ENCODE data around the gene PPM1H.

DNA sequence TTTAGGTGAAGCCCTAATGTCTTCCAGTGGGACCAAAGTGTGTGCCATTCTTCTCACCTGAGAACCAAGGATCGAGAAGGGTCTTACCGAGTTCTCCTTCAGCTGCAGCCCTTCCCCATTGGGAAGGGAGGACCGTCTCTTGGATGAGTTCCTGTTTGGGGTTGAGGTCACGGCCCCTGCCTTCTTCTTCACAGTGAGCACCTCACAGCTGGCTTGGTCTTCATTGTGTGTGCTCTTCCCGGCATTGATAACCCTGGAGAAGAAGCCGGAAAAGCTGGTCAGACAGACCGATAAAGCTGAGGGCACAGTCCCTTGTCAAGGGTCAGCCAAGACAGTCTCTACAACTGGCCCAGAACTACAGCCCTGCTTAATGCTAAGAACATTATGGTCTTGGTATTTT lies 102.9 kb downstream of the PPM1H start:
- TF ChIP-seq, protein P1, sequence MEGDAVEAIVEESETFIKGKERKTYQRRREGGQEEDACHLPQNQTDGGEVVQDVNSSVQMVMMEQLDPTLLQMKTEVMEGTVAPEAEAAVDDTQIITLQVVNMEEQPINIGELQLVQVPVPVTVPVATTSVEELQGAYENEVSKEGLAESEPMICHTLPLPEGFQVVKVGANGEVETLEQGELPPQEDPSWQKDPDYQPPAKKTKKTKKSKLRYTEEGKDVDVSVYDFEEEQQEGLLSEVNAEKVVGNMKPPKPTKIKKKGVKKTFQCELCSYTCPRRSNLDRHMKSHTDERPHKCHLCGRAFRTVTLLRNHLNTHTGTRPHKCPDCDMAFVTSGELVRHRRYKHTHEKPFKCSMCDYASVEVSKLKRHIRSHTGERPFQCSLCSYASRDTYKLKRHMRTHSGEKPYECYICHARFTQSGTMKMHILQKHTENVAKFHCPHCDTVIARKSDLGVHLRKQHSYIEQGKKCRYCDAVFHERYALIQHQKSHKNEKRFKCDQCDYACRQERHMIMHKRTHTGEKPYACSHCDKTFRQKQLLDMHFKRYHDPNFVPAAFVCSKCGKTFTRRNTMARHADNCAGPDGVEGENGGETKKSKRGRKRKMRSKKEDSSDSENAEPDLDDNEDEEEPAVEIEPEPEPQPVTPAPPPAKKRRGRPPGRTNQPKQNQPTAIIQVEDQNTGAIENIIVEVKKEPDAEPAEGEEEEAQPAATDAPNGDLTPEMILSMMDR (IDR thresholded peaks at IDR 0.05; ENCODE audit: low read depth, low read length) = no peak
- no peak for TF ChIP-seq EZH2phosphoT487 (IDR thresholded peaks at IDR 0.05; ENCODE audit: low read depth)

Measured in OCI-LY3 (cell line).